Ramos (cell line): ENCODE results near the gene GRIK4.

Experiments
- in situ Hi-C: fragments of 300-500 bp; cut with MboI; formaldehyde crosslinking; loops from one replicate; pipeline ENCODE4 v1.14.3; 2022; ENCODE audit warnings: low sequenced_read_pairs; ENCODE audit not compliant: unreplicated experiment

GRIK4 gene

GRCh38 chr11:120686516-120686915 lies 175.0 kb downstream of the GRIK4 start:
- in situ Hi-C loops, result no loop called here

- in situ Hi-C loops, result no loop called here
Measured at GRCh38 chr11:120688163-120688562, 176.6 kb downstream of the GRIK4 start.

GRCh38 chr11:120689596-120690275 lies 178.2 kb downstream of the GRIK4 start:
- in situ Hi-C loops, result no loop called here

DNA sequence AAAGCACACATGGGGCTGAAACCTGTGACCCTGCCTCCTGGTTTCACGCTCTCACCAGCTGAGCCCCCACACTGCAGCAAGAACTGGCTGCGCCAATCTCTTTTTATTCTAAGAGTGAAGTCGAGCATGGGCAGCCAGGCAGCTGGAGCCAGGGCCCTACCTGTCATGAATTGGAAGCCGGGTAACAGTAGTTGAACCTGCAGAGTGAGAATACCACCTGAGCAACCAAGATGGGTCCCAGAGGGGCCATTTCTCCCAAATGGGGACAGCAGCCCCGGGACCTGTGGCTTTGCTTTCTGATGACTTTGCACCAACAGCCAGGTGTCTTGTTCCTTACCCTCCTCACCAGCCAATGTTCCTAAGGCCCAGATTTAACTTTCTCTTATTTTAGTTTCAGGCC lies 178.9 kb downstream of the GRIK4 start:
- in situ Hi-C loops, result no loop called here

GRCh38 chr11:120694726-120695125 lies 183.2 kb downstream of the GRIK4 start:
- in situ Hi-C loops, result no loop called here

- in situ Hi-C loops, result no loop called here
Measured at GRCh38 chr11:120695426-120695825, 183.9 kb downstream of the GRIK4 start.

GRCh38 chr11:120695939-120696338 lies 184.4 kb downstream of the GRIK4 start:
- in situ Hi-C loops, result no loop called here

DNA sequence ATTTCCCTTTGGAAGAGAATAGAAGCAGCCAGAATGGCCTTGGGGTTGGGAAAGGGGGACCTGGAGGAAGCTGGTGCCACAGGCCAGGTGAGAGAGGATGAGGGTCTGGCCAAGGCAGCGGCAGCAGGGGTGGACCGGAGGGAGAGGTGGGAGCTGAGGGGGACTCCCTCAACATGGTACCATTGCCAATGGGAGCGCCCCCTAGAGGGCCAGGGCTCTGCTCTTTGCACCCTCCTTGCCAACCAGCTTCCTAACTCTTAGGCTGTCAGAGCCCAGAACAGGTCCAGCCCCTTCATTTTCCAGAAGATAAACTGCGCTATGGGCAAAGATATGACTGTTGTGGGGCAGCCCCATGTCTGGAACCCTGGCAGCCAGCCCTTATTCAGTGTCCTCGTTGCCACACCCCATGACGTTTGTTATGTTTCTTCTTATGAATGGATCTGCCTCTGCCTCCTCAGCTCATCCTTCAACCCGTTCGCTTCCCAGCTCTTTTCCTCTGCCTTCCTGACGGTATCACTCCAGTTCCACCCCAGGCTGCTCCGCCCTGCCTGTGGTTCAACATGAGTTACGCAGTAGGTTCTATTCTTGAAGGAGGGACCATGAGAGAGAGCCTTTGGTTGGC lies 185.2 kb downstream of the GRIK4 start:
- in situ Hi-C loops, result no loop called here

GRCh38 chr11:120698918-120699317 lies 187.4 kb downstream of the GRIK4 start:
- in situ Hi-C loops, result no loop called here

- in situ Hi-C loops, result no loop called here
Measured at GRCh38 chr11:120702656-120703055, 191.1 kb downstream of the GRIK4 start.

- in situ Hi-C loops, result no loop called here
Measured at GRCh38 chr11:120703358-120704152, 192.0 kb downstream of the GRIK4 start.

- in situ Hi-C loops, result no loop called here
Measured at GRCh38 chr11:120704256-120704750, 192.8 kb downstream of the GRIK4 start.

DNA sequence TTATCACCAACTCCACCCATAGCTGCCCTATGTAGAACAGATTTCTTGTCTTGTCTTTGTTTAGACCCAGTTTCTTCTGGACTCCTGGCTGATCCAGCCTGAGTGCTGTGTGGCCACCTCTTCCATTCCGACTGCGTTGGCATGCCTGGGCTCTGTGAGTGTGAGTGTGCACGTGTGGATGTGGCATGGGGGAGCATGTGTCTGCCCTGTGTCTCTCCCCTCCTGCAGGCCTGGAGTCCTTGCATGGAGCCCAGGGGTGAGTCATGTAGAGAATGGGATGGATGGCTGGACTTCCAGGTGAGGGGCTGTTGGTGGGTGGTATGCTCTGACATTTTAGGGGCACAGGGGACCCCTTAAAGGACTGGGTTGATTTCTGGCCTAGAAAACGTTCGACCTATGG lies 194.7 kb downstream of the GRIK4 start:
- in situ Hi-C loops, result no loop called here

DNA sequence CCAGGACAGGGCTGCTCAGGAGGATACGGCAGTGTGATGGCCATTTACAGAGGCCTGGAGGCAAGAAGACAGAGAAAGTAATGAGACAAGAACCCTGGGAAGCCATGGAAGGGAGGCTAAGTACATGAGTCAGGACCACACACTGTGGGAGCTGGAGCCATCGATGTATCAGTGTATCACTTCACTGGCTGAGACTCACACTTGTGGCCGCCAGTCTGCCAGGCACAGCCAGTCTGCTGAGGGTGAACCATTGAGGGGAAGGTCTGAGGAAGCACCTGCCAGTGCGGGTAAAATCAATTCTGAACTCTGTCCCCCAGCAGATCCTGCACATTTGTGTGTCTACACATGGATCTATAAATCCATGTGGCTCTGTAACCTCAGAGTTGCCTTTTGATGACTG lies 195.6 kb downstream of the GRIK4 start:
- in situ Hi-C loops, result no loop called here

DNA sequence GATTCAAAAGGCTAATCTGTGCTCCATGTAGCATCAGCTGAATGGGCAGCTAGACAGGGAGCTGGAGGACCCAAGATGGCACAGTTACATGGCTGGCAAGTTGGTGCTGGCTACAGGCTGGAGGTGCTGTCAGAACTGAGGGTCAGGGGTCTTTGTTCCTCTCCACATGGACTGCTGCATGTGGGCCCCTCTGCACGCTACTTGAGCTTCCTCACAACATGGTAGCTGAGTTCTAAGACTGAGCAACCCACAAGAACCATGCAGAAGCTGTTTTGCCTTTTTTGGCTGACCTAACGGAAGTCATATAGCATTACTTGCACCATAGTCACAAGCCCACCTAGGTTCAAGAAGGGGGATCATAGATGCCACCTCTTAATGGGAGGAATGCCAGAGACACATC lies 196.1 kb downstream of the GRIK4 start:
- in situ Hi-C loops, result no loop called here

DNA sequence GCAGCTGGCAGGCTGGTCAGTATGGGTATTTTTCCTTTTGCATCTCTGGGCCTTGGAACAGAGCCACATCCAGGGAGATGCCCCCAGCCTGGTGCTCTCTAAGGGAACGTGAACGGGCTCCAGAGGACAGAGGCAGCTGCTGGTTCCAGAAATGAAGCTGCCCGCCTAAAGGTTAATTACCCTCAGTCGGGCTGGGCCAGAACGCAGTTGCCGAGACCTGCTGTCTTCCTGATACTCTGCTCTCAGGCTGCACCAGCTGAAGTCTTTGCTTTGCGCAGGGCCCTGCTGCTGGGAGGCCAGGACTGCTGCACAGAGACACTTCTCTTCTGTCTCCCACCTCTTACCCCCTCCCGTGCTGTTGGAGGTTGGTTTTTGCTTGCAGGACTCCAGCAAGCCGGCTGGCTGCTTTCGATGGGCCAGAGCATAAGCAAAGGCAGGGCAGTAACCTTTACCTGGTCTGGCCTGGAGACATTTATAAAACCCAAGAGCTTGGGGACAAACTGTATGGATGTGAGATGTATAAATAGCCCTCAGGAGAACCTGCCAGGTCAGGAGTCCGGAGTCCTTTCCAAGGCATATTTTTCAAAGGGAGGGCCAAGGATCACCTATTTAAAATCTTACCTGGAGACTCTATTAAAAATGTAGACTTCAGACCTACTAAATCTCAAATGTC lies 197.1 kb downstream of the GRIK4 start:
- in situ Hi-C loops, result no loop called here

DNA sequence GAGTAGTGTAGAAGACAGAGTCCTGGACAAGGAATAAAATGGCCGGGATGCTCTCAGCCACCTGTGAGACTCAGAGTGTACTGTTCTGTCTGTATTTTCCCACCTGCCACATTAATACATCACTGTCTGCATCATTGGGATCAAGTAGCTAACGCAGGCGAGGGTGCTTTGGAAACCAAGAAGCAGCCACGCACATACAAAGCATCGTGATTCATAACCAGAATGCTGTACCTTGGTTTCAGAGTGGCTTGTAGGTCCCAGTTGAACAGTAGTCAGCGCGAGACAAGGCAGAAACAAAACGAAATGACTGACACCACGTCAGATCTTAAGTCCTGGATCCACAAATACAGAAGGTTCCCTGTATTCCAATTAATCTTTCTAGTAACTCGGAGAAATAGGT lies 198.3 kb downstream of the GRIK4 start:
- in situ Hi-C loops, result no loop called here

GRCh38 chr11:120710354-120711131 lies 199.0 kb downstream of the GRIK4 start:
- in situ Hi-C loops, result no loop called here

DNA sequence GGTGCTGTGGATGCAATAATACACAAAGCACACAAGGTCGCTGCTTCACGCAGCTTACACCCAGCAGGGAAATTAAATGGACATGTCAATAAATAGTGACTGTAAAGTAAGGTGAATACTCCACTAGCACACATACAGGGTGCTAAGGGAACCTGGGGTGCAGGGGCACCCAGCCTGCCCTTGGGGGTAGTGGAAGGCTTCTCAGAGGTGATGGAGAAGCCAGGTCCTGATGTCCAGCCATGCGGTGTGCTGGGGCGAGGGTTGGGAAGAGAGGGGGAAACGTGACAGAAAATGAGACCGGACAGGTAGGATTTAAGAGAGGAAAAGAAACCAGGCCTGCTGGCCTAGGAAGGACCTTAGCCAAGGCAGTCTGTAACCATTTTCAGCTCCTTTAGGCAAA lies 200.5 kb downstream of the GRIK4 start:
- in situ Hi-C loops, result no loop called here

GRCh38 chr11:120712881-120713280 lies 201.3 kb downstream of the GRIK4 start:
- in situ Hi-C loops, result no loop called here
